ACHN (cell line): ENCODE results near the gene ZNF140.

Source experiments
- DNase-seq: peaks from one replicate; pipeline ENCODE4 v3.0.0-alpha.2; 2015
- in situ Hi-C: cut with HindIII; loops from 2 replicates; pipeline ENCODE4 v1.10.0; 2017; ENCODE audit warnings: low sequenced_read_pairs, low pct_ligation_motif_present, low pct_unique_long_range_greater_than_20kb

The ZNF140 gene

DNA sequence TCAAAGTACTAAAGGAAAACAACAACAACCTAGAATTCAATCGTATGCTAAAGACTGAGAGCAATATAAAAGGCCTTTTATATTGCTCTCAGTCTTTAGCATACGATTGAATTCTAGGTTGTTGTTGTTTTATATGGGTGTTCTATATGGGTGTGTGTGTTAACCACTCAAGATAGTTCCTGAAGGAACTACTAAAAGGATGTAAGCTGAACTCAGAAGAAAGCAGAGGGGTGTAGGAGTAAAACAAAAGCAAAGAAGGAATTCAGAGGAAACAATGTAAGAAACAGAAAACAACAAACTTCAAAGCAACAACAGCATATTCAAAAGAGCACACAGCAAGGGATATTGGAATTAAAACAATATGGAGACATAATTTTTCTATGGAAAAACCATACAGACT, 44.0 kb downstream of the ZNF140 start:
- DNase-seq, result no peak
- in situ Hi-C loops, result no loop called here

DNA sequence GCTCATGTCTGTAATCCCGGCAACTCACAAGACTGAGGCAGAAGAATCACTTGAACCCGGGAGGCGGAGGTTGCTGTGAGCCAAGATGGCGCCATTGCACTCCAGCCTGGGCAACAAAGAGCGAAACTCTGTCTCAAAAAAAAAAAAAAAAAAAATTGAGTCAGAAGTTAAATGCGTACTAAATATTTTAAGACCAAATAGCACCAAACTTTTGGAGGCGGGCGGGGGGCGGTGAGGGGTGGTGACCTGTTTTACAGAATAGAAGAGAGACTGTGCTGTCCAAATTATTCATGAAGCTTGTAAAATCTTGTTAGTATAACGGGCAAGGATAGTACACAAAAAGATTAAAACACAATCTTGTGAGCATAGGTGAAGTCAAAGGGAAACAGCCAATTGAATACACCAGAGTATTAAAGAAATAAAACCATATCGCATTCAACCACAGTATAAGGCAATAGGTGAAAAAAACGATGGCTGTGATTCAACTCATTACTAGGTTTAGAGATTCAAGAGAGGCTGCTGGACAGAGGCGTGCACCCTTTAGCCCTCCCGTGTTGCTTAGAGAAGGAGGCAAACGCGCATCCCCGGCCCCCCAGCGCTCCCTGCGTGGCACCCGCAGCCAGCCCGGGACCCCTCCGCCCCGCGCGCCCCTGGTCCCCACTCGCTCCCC, 48.8 kb downstream of the ZNF140 start:
- DNase-seq, result peak; percentile 71
- in situ Hi-C loops, result no loop called here

DNA sequence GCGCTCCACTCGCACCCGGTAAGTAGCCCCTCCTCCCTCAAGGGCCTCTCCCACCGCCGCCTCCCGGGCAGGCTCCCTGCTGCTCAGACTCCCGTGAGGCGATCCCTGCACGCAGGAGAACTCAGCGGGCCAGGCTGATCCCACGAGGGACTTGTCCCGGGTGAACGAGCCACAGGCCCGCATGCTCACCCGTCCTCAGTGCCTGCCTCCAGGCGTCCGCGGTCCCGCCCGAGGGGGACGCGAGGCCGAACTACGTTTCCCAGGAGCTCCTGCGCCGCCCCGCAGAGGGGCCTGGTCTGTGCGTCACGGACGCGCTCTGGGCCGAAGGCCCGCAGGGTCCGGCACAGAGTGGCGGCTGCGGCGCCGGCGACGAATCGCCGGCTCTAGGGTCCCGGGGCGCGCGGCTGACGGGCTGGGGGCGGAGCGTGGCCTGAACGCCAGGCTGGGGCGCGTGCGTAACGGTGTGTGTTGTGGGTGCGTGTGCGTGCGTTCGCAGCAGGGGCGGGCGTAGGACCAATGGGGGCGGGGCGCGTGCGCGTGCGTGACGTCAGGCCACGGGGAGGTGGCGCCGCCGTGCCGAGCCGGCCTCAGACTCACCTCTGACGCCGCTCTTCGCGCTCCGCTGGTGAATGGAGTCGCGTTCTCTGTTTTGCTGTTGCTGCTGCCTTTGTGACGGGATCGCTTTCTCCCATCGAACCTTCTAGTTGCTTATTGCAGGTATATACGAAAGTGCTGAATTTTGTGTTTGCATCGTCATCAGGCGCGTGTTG, 49.5 kb downstream of the ZNF140 start, which contains the start of the genes ZNF10 and ZNF891:
Gene ZNF10 (plus strand): TSS at position 590 of the 770 bp plus-strand sequence. CDS start 13,866 bp downstream, outside the sequence.
Gene ZNF891 (minus strand): TSS at position 237 of the 770 bp plus-strand sequence. CDS start 8,356 bp downstream, outside the sequence.
- peak; percentile 97 for DNase-seq
- in situ Hi-C loops, result no loop called here

DNA sequence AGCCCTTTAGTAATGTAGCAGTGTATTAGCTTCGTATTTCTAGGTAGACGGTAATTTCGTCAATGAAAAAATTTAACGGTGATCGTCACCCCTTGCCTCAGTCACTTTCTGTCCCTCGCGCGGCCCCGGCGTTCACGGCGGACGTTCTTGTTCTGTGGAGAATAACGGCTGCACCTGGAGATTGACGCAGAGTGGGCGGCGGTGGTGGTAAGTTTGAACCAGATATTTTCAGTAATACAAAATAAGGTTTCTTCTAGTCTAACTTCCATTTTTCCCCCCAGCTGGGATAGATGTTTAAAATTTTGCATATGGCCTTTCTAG, 50.0 kb downstream of the ZNF140 start:
- no peak for DNase-seq
- in situ Hi-C loops, result no loop called here

DNA sequence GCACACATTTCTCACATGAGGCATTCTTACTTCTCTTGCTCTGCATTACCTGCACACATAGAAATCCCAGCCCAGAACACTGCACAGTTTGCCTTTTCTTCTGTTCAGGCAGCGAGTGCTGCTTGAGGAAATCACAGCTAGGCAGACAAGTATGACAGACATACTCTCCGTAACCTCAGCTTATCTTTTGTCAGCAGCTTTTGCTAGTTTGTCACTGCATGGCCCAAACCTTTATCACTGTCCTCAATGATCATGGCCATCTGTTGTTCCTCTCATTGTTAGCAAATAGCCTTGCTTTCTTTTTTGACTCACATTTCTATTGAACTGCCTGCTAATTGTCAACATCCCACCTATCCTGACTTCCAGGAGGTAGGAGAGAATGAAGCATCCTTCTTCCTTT, 55.0 kb downstream of the ZNF140 start:
- DNase-seq, result no peak
- in situ Hi-C loops, result no loop called here

DNA sequence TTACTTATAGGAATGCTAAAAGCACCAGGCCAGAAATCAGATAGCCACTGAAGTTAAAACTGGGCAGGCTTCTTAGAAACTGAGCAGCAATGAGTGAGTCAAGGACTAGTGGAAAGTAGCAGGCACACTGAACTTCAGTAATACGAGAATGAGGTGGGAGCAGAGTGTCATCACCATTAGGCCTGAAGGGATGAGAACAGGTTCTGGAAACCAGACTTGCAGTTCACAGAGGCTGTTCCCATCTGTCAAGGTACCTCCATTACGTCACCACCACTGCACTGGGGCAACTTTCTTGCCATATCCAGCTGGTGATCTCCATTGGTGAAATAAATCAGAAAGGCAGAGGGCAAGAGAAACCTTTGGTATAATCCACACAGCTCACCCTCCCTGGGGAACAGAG, 65.3 kb downstream of the ZNF140 start:
- in situ Hi-C loops, result no loop called here
- no peak for DNase-seq

DNA sequence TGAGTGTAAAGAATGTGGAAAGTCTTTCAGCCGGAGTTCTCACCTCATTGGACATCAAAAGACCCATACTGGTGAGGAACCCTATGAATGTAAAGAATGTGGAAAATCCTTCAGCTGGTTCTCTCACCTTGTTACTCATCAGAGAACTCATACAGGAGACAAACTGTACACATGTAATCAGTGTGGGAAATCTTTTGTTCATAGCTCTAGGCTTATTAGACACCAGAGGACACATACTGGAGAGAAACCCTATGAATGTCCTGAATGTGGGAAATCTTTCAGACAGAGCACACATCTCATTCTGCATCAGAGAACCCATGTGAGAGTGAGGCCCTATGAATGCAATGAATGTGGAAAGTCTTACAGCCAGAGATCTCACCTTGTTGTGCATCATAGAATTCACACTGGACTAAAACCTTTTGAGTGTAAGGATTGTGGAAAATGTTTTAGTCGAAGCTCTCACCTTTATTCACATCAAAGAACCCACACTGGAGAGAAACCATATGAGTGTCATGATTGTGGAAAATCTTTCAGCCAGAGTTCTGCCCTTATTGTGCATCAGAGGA, 75.5 kb downstream of the ZNF140 start:
- in situ Hi-C loops, result no loop called here

More for the DNA sequence above, 75.5 kb downstream of the ZNF140 start:
- DNase-seq, result peak; percentile 8
